GM04503 (cell line): ENCODE data around the gene ARHGEF28.

Source experiments
- DNase-seq: peaks from one replicate; pipeline ENCODE4 v3.0.0-alpha.2; 2012; ENCODE audit warnings: low read depth

The ARHGEF28 gene, protein sequence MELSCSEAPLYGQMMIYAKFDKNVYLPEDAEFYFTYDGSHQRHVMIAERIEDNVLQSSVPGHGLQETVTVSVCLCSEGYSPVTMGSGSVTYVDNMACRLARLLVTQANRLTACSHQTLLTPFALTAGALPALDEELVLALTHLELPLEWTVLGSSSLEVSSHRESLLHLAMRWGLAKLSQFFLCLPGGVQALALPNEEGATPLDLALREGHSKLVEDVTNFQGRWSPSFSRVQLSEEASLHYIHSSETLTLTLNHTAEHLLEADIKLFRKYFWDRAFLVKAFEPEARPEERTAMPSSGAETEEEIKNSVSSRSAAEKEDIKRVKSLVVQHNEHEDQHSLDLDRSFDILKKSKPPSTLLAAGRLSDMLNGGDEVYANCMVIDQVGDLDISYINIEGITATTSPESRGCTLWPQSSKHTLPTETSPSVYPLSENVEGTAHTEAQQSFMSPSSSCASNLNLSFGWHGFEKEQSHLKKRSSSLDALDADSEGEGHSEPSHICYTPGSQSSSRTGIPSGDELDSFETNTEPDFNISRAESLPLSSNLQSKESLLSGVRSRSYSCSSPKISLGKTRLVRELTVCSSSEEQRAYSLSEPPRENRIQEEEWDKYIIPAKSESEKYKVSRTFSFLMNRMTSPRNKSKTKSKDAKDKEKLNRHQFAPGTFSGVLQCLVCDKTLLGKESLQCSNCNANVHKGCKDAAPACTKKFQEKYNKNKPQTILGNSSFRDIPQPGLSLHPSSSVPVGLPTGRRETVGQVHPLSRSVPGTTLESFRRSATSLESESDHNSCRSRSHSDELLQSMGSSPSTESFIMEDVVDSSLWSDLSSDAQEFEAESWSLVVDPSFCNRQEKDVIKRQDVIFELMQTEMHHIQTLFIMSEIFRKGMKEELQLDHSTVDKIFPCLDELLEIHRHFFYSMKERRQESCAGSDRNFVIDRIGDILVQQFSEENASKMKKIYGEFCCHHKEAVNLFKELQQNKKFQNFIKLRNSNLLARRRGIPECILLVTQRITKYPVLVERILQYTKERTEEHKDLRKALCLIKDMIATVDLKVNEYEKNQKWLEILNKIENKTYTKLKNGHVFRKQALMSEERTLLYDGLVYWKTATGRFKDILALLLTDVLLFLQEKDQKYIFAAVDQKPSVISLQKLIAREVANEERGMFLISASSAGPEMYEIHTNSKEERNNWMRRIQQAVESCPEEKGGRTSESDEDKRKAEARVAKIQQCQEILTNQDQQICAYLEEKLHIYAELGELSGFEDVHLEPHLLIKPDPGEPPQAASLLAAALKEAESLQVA (N-terminal part only)

GRCh38 chr5:73625944-73626811 lies at the start of gene ARHGEF28:
ARHGEF28 (plus strand) TSS chr5:73626196; CDS start chr5:73684852, 58,656 bp downstream.
- no peak for DNase-seq

- no peak for DNase-seq
These were observed 43.5 kb upstream of the ARHGEF28 start for GRCh38 chr5:73582285-73583145.

DNA sequence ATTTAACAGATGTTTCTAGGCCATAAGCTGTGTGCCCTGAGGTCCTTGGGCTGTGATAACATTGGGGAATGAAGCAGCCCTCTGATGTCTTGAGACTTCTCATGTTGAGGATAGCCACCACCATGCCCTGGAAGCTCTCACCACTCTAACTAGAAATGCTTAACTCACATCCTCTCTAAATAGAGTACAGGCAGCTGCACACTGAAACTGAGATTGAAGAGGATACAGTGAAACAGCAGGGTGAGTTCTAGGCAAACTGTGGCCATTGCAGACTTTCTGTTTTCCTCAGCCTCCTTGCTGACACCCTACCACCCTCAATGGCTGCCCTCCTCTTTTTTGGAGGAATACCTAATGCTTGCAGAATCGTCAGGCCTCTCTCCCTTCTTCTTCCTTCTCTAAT lies 38.1 kb upstream of the ARHGEF28 start:
- DNase-seq, result no peak

- peak; percentile 31 for DNase-seq
These were observed 34.8 kb upstream of the ARHGEF28 start for GRCh38 chr5:73591102-73591695.

DNA sequence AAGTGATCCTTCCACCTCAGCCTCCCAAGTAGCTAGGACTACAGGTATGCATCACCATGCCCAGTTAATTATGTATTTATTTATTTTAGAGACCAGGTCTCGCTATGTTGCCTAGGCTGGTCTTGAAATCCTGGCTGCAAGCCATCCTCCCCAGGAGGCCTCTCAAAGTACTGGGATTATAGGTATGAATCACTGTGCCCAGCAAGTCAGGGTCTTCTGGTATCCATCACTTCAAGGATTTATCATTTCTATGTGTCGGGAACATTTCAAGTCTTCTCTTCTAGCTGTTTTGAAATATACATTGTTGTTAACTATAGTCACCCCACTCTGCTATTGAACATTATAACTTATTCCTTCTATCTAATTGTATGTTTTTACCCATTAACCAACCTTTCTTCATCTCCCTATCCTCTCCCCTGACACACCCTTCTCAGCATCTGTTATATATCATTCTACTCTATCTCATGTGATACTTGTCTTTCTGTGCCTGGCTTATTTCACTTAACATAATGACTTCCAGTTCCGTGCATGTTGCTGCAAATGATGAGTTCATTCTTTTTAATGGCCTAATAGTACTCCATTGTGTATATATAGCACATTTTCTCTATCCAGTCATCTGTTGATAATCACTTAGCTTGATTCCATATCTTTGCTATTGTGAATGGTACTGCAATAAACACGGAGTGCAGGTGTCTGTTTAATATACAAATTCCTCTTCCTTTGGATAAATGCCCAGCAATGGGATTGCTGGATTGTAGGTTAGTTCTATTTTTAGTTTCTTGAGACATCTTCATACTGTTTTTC lies 34.1 kb upstream of the ARHGEF28 start:
- no peak for DNase-seq

DNA sequence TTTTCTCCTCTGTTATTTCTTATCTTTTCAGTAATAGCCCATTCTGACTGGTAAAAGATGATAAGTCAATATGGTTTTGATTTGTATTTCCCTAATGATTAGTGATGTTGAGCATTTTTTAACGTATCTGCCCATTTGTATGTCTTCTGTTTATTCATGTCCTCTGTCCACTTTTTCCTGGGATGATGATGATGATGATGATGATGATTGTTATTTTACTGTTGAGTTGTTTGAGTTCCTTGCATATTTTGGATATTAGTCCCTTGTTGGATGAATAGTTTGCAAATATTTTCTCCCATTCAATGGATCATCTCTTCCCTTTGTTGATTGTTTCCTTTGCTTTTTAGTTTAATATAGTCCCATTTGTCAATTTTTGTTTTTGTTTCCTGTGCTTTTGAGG lies 33.4 kb upstream of the ARHGEF28 start:
- peak; percentile 45 for DNase-seq

GRCh38 chr5:73596705-73597328 lies 29.2 kb upstream of the ARHGEF28 start:
- no peak for DNase-seq

DNA sequence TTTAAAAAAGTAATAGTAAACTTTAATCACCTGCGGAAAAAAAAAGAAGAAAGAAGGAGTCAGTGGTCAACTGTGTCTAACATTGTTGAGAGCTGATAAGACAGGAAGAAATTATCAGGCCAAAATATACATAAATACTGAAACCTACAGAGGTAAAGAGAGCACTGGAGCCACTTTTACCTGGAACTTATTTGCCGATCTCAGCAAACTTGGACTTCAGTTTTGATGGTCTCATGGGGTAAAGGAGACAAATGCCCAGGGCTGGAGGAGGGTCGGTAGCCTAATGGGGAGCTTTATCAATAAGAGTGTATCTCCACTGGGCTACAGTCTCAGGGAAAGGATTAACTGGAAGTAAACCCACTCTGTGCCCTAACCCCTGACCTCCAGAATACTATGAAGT lies 26.6 kb upstream of the ARHGEF28 start:
- DNase-seq, result no peak

DNA sequence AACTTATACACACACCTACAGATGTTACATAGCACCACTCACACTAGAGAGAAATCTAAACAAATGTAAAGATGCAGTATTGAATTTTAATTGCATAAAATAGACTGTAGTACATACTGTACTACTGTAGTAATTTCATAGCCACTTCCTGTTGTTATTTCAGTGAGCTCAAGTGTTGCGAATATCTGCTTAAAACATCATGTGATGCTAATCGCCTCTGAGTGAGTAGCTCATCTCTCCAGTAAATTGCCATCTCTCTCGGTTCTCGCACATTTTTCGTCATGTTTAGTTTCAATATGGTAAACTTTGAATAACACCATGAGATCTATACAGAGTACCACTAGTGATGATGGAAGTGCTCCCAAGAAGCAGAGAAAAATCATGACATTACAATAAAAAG lies 22.0 kb upstream of the ARHGEF28 start:
- DNase-seq, result no peak

- DNase-seq, result no peak
These were observed 20.5 kb upstream of the ARHGEF28 start for GRCh38 chr5:73605223-73606087.

- no peak for DNase-seq
These were observed 19.7 kb upstream of the ARHGEF28 start for GRCh38 chr5:73606206-73606753.

GRCh38 chr5:73607228-73607627 lies 18.8 kb upstream of the ARHGEF28 start:
- DNase-seq, result no peak

- no peak for DNase-seq
These were observed 13.2 kb upstream of the ARHGEF28 start for GRCh38 chr5:73612799-73613198.

DNA sequence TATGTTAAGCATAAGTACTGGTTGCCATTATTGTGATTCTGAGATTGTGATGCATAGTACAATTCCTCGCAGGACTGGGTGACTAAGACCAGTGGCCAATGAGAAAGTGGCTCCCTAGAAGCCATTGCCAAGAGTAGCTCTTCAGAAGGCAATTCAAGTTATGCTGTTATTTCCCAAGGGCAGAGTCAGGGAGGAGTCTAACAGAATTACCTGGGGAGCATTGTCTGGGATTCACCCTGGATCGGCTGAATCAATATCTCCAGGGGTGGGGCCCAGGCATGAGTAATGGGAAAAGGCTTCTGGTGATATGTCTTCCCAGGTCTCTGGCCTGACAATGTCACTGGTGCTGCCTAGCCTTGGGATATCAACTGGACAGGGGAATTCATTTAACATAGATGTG lies 10.9 kb upstream of the ARHGEF28 start:
- DNase-seq, result no peak

- DNase-seq, result no peak
These were observed 10.0 kb upstream of the ARHGEF28 start for GRCh38 chr5:73615947-73616346.

DNA sequence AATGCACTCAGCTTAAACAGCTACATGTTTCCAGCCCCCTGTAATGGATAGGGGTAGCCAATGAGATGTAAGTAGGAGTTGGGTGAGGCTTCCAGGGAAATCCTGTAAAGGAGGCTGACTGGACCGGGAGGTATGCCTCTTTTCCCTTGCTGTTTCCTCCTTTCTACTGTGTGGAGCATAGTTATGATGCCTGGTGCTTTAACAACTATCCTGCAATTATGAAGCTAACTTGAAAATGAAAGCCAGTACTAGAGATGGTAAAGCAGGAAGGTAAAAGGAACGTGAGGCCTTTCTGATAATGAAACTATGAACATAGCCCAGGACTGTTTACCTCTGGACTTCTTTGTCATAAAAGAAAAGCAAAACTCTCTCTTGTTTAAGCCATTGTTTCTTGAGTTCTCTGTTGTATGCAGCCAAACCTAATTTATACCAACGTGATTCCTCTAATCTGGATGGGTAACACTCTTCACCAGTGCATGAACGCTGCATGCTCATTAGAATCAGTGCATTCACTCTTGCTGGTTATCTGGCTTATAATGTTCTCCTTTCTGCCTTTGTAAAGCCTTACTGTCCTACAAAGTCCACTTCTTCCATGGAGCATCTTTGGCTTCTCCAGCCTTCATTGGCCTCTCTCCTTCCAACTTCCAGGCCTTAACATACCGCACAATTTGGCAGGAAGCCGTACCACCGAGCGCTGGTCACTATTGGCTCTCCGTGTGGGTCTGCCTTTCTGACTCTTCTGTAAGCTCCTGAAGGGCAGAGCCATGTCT lies 8.3 kb upstream of the ARHGEF28 start:
- no peak for DNase-seq
